ENCODE results near the gene SPATA32. TPM values are rescaled to one million over a fixed set of nuclear protein-coding genes. Genes with fewer than 3 reads are reported as not detected.
A peak's percentile ranks its signal among the peaks of the same experiment; 100 is the strongest.

The SPATA32 gene
- total and polyA plus RNA-seq, 11 donors = not detected

DNA sequence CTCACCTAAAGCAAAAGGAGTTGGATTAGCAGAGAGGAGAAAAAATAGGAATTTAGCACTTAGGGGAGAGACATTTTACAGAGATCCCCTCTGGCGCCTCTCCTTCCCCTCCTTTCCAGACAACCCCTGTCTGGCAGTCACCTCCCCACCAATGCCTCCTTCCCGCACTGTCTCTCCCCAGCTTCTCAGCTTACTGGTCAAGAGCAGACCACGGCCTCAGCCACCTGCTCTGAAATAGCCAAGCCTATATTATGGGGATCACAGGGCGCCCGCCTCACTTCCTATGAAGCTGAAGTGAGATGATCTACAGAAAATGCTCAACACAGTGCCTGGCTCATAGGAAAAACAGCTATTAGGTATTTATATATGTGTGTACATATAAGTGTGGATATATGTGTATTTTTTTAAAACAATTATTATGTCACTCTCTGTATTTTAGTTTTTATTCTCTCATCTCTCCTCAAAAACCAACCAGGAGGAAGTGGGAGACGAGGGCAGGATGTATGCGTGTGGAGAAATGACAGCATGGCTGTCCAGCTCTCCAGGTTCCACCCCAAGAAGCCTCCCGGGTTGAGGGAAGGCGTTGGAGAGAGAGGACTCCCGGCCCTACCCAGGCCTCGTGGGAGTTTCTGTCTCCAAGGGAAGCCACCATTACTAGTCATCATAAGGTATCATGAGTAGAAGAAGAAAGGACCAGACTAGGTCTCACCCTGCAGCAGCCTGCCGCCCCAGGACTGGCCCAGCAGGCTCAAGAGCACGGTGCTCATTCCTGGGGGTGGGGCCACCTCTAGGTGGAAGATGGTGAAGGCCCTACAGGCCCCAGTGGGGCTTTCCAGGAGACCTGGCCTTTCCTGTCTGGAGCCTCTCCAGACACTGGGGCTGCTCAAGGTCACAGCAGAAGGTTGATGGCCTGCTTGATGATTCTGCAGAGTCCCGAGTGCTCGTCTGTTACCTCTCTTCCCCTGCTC is 27.7 kb upstream of the SPATA32 start:
- Histone ChIP-seq H3K4me3 (no peak overlapping the region), H3K36me3 (peaks cover 0 to 63% (median 46%) of the 10 kb centered on the region in 9 donors), H3K27me3 (no peaks in the 10 kb centered on the region), H3K9me3 (no peaks in the 10 kb centered on the region), H3K4me1 (peaks cover 8 to 81% (median 70%) of the 10 kb centered on the region in 12 donors), H3K27ac (peak overlapping the region in 11 of 12 donors; percentile 52 to 91 (median 86))
- WGBS, 4 donors = 56 to 69% (median 62%) methylated on average over 14 to 15 of the region's 15 CpGs
- no peak for ATAC-seq
- no peak for DNase-seq
- TF ChIP-seq POLR2A (IDR thresholded peaks at IDR 0.05) = no peak
- TF ChIP-seq, protein P1, sequence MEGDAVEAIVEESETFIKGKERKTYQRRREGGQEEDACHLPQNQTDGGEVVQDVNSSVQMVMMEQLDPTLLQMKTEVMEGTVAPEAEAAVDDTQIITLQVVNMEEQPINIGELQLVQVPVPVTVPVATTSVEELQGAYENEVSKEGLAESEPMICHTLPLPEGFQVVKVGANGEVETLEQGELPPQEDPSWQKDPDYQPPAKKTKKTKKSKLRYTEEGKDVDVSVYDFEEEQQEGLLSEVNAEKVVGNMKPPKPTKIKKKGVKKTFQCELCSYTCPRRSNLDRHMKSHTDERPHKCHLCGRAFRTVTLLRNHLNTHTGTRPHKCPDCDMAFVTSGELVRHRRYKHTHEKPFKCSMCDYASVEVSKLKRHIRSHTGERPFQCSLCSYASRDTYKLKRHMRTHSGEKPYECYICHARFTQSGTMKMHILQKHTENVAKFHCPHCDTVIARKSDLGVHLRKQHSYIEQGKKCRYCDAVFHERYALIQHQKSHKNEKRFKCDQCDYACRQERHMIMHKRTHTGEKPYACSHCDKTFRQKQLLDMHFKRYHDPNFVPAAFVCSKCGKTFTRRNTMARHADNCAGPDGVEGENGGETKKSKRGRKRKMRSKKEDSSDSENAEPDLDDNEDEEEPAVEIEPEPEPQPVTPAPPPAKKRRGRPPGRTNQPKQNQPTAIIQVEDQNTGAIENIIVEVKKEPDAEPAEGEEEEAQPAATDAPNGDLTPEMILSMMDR (IDR thresholded peaks at IDR 0.05) = no peak
- intact Hi-C loops (cut with DNase I) = no loop called here

DNA sequence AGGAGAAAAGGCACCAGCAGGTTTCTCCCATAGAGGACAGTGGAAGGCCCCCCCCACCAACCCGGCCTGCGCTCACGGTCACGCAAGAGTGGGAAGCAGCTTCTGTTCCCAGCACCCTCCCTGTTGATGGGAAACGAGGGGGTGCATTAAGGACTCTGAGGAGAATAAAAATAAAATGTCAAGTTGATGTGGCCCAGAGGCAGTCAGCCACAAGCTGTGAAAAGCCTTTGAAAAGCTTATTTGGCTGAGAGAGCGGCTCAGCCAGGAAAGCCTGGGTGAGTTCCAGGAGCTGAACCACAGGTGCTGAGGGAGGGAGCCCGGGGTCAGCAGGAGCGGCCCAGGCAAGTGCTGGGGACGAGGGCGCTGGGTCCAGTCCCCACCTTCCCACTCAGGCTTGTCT is 26.9 kb upstream of the SPATA32 start:
- Histone ChIP-seq H3K4me1 (peaks cover 8 to 81% (median 70%) of the 10 kb centered on the region in 12 donors), H3K4me3 (no peak overlapping the region), H3K27me3 (no peaks in the 10 kb centered on the region), H3K27ac (peak overlapping the region; percentile 17 to 91 (median 86)), H3K36me3 (peaks cover 0 to 70% (median 54%) of the 10 kb centered on the region in 9 donors), H3K9me3 (no peaks in the 10 kb centered on the region)
- DNase-seq = peak in 4 of 5 donors; percentile 61 to 83 (median 68)
- TF ChIP-seq POLR2A (IDR thresholded peaks at IDR 0.05) = no peak
- intact Hi-C loops (cut with DNase I) = no loop called here
- ATAC-seq = peak; percentile 9 to 52 (median 46)
- 43 to 56% (median 53%) methylated on average over 10 of the region's 10 CpGs for WGBS, 4 donors

DNA sequence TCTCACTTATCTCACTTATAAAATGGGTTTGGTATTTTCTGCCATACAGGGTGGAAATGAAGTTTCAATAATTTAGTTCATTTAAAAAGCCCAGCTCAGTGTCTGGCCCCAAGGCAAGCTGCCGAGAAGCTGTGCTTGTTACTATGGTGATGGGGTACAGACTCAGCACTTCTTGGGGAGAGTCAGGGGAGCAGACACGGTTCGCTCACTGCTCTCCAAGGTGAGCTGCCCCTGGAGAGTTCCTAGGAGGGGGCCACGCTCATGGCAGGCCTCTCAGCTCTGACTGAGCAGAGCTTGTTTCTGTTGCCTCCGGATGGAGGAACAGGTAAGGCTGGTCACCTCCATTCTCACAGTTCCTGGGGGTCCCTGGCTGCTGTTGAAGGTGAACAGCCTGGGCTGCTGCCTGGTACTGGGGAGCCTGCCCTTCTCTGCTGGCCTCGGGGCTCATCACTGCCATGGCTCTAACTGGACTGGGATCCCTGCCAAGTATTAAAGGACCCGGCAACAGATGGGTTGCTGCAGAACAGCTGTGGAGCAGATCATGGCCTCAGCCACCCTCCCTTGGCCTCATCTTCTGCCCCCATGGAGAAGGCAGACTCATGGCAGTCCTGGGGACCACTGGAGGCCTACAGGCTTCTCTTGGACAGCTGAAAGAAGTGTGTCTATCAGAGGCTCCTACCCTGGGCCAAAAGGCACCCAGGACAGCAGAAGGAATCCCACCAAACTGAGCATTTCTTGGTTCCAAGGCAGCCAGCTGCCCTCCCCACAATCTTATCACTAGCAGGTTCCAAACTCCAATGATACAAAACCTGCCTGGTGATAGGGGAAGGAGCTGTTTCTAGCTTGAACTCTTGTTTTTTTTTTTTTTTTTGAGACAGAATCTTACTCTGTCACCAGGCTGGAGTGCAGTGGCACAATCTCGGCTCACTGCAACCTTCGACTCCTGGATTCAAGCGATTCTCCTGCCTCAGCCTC is 25.9 kb upstream of the SPATA32 start:
- peaks cover 5 to 81% (median 70%) of the 10 kb centered on the region in 12 donors for H3K4me1 ChIP-seq
- no peak overlapping the region for H3K4me3 ChIP-seq
- peak overlapping the region in 11 of 12 donors; percentile 51 to 91 (median 86) for H3K27ac ChIP-seq
- ATAC-seq (peak; percentile 1 to 35 (median 22)), DNase-seq (peak in 1 of 5 donors; percentile 66)
- intact Hi-C loops (cut with DNase I) = no loop called here
- WGBS, 4 donors = 56 to 60% (median 58%) methylated on average over 10 of the region's 10 CpGs
- no peaks in the 10 kb centered on the region for H3K27me3 ChIP-seq
- TF ChIP-seq, protein P1 (IDR thresholded peaks at IDR 0.05) = no peak
- no peak for TF ChIP-seq POLR2A (IDR thresholded peaks at IDR 0.05)
- H3K36me3 ChIP-seq = peaks cover 0 to 81% (median 64%) of the 10 kb centered on the region in 9 donors
- no peaks in the 10 kb centered on the region for H3K9me3 ChIP-seq

DNA sequence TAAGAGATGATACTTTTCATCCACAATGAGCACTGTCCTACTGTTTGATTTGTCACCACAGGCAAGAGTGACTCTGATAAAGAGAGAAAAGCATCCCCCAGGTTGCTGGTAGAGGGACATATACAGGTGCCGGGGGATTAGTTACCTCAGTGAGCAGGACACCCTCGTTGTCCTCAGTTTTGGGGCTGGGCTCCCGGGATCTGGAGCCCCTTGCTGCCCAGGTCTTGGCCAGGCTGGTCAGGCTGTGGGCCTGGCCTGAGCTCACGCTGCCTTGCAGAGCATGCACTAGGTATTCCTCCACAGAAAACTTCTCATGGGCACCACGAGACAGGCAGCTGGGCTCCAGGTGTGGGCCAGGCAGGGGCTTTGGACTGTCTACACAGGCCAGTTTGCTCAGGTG is 24.4 kb upstream of the SPATA32 start:
- Histone ChIP-seq H3K27me3 (no peaks in the 10 kb centered on the region), H3K36me3 (peaks cover 0 to 95% (median 74%) of the 10 kb centered on the region in 9 donors), H3K27ac (peak overlapping the region in 5 of 12 donors; percentile 10 to 88 (median 86)), H3K9me3 (no peaks in the 10 kb centered on the region), H3K4me3 (no peak overlapping the region), H3K4me1 (peaks cover 0 to 74% (median 61%) of the 10 kb centered on the region in 12 donors)
- no peak for TF ChIP-seq POLR2A (IDR thresholded peaks at IDR 0.05)
- 89 to 91% (median 91%) methylated on average over 4 to 5 of the region's 5 CpGs for WGBS, 4 donors
- intact Hi-C loops (cut with DNase I) = no loop called here
- DNase-seq (no peak), ATAC-seq (no peak)
